GM18861 (cell line): ENCODE measurements around the gene CCDC92B.
A peak's percentile ranks its signal among the peaks of the same experiment; 100 is the strongest.

ENCODE experiments used
- ATAC-seq: cut with Tn5 transposase; IDR thresholded peaks from one replicate; pipeline ENCODE4 v1.9.1; 2021; ENCODE audit not compliant: unreplicated experiment

CCDC92B gene

GRCh38 chr17:2723505-2723996, 25.9 kb downstream of the CCDC92B start:
- no peak for ATAC-seq

- ATAC-seq, result no peak
Observed at GRCh38 chr17:2722611-2723010, 26.8 kb downstream of the CCDC92B start.

GRCh38 chr17:2721603-2722002, 27.8 kb downstream of the CCDC92B start:
- ATAC-seq, result no peak

GRCh38 chr17:2719861-2720260, 29.6 kb downstream of the CCDC92B start:
- ATAC-seq, result no peak

GRCh38 chr17:2718150-2718938, 31.1 kb downstream of the CCDC92B start:
- no peak for ATAC-seq

GRCh38 chr17:2716649-2717048, 32.8 kb downstream of the CCDC92B start:
- no peak for ATAC-seq

GRCh38 chr17:2713881-2714280, 35.6 kb downstream of the CCDC92B start:
- ATAC-seq, result no peak

GRCh38 chr17:2712300-2713043, 37.0 kb downstream of the CCDC92B start:
- ATAC-seq, result no peak

GRCh38 chr17:2711608-2712299, 37.7 kb downstream of the CCDC92B start, which contains the start of gene CLUH:
Gene CLUH, minus strand, starts transcription at chr17:2711764. Its CDS starts 103 bp downstream, at chr17:2711661.
- ATAC-seq, result peak; percentile 72

- peak; percentile 8 for ATAC-seq
Observed at GRCh38 chr17:2710803-2711607, 38.4 kb downstream of the CCDC92B start.

- ATAC-seq, result no peak
Observed at GRCh38 chr17:2710071-2710802, 39.2 kb downstream of the CCDC92B start.

GRCh38 chr17:2709183-2709661, 40.2 kb downstream of the CCDC92B start:
- ATAC-seq, result no peak

- ATAC-seq, result peak; percentile 34
Observed at GRCh38 chr17:2708585-2709182, 40.8 kb downstream of the CCDC92B start.

- ATAC-seq, result no peak
Observed at GRCh38 chr17:2707721-2708584, 41.5 kb downstream of the CCDC92B start.

- no peak for ATAC-seq
Observed at GRCh38 chr17:2706911-2707510, 42.4 kb downstream of the CCDC92B start.

GRCh38 chr17:2705888-2706795, 43.3 kb downstream of the CCDC92B start:
- ATAC-seq, result no peak

- no peak for ATAC-seq
Observed at GRCh38 chr17:2705263-2705662, 44.2 kb downstream of the CCDC92B start.
